Gastroesophageal sphincter (tissue), 3 donors: Measurements from ENCODE around the gene TMEM30B.

Experiments
- CTCF ChIP-seq, 4 experiments: fragments of 200-600 bp in 2 of 4; fragments of 450-650 bp in 2 of 4; sonication (generic) in 1 of 4; IDR thresholded peaks; one replicate each; pipeline ENCODE4 v1.5.1; 2017 to 2019; ENCODE audit warnings: antibody characterized with exemption in 4 of 4, mild to moderate bottlenecking in 2 of 4, moderate library complexity in 2 of 4
- EP300 ChIP-seq: sonication (generic); formaldehyde crosslinking; IDR thresholded peaks from one replicate; pipeline ENCODE4 v1.6.1; 2017; ENCODE audit warnings: antibody characterized with exemption, mild to moderate bottlenecking
- POLR2A ChIP-seq, 2 donors: fragments of 450-650 bp; IDR thresholded peaks; one replicate each; pipeline ENCODE4 v1.6.1; 2017; ENCODE audit warnings: antibody characterized with exemption in 2 of 2, mild to moderate bottlenecking in 2 of 2, moderate library complexity in 1 of 2
- POLR2AphosphoS5 ChIP-seq: sonication (generic); formaldehyde crosslinking; IDR thresholded peaks from one replicate; pipeline ENCODE4 v1.6.1; 2017; ENCODE audit warnings: antibody characterized with exemption

GRCh38 chr14:61330511-61330910 lies 49.4 kb upstream of the TMEM30B start:
- TF ChIP-seq CTCF (IDR thresholded peaks at IDR 0.05) (no peak), POLR2A (IDR thresholded peaks at IDR 0.05) (no peak), POLR2AphosphoS5 (no peak), EP300 (no peak)
